Large intestine (tissue), 3 donors: ENCODE measurements around the gene PLP2. TPM values are rescaled to one million over a fixed set of nuclear protein-coding genes. Genes with fewer than 3 reads are reported as not detected.
A peak's percentile ranks its signal among the peaks of the same experiment; 100 is the strongest.

ENCODE experiments used
- DNase-seq, 2 donors: peaks; one replicate each; pipeline versions ENCODE4 v3.0.0 to v3.0.0-alpha.2; 2013
- H3K27ac ChIP-seq: one replicate; pipeline ENCODE4 v1.5.1; 2013; ENCODE audit warnings: low read length
- H3K27me3 ChIP-seq: 2 replicates; pipeline ENCODE4 v1.6.1; 2013; ENCODE audit warnings: low read length; ENCODE audit not compliant: control insufficient read depth, insufficient read depth
- H3K36me3 ChIP-seq: 2 replicates; pipeline ENCODE4 v1.6.1; 2013; ENCODE audit warnings: low read length; ENCODE audit not compliant: control insufficient read depth, insufficient read depth
- H3K4me1 ChIP-seq: one replicate; pipeline ENCODE4 v1.6.1; 2013; ENCODE audit warnings: low read length; ENCODE audit not compliant: control insufficient read depth, insufficient read depth
- H3K4me3 ChIP-seq: one replicate; pipeline ENCODE4 v1.5.1; 2013; ENCODE audit warnings: low read length
- H3K9me3 ChIP-seq: one replicate; pipeline ENCODE4 v1.6.1; 2013; ENCODE audit warnings: mild to moderate bottlenecking, low read depth, low read length, moderate library complexity; ENCODE audit not compliant: control insufficient read depth
- WGBS: methylation state at CpG from one replicate; pipeline ENCODE4 v1.1.5; 2013; ENCODE audit warnings: low lambda C conversion rate; ENCODE audit not compliant: insufficient coverage; 5-methylcytosine and 5-hydroxymethylcytosine counted together
- polyA plus RNA-seq: library from polyadenylated mRNA; unstranded; fragments of 120-200 nt; gene quantifications from one replicate; pipeline ENCODE4 v1.2.1, GENCODE V29; 2013

The PLP2 gene
- polyA plus RNA-seq, 1 donor = 118 TPM

DNA sequence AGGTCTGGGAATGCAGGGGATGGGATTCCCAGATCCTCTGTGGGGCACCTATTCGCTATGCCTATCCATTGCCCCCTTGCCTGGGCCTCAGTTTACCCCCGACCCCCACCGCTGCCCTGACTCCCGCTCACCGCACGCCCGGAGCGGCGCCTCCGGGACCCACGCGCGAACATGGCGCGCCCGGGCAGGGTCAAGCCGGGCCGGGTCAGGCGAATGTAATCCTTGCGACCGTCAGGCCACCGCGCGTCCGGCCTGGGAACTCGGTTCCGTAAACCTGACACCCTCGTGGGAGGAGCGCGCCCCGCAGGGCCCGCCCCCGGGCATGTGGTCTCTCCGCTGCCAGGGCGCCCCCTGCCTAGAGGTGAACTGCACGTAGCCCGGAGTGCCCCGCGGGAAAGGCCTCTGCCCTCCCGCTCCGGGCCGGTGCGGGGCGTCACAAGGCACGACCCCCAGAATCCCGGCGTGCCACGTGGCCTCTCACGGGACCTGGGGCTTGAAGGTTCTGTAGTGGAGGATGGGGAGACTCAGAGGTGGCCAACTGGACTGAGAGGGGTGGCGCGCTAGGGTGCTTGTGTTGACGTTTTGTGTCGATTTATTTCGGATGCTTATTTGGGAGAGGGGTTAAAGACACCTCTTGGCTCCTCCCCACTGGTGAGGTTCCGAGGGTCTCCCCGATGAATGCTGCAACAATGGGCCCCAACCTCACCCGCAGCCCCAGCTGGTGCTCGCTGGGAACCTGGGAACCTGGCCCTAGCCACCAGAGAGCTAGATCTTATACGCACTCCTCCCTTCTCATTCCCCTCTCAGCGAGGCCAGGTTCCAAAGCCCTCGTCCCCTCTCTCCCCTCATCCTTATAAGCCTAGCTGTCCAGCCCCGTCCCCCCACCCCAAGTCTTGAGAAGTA lies 14.7 kb downstream of the PLP2 start, which contains the start of gene PRICKLE3:
TSS of gene PRICKLE3 (minus strand) at position 249 of the 903 bp plus-strand sequence. CDS start at position 173, 76 bp downstream.
- peak; percentile 56 to 79 for DNase-seq
- peak within 1 kb of the TSS; percentile 24 for H3K27ac ChIP-seq
- peak within 1 kb of the TSS; percentile 68 for H3K4me3 ChIP-seq
- H3K36me3 ChIP-seq = peaks cover 4% of the 10 kb centered on the region
- H3K4me1 ChIP-seq = peaks cover 15% of the 10 kb centered on the region
- H3K27me3 ChIP-seq = no peaks in the 10 kb centered on the region
- H3K9me3 ChIP-seq = no peaks in the 10 kb centered on the region
- WGBS = no CpG with 5 or more reads among the region's 62 CpGs

GRCh38 chrX:49187028-49187394 lies 15.3 kb downstream of the PLP2 start:
- no peak for DNase-seq
- H3K27me3 ChIP-seq = no peaks in the 10 kb centered on the region
- peaks cover 4% of the 10 kb centered on the region for H3K36me3 ChIP-seq
- H3K9me3 ChIP-seq = no peaks in the 10 kb centered on the region
- H3K4me3 ChIP-seq = no peak overlapping the region
- H3K27ac ChIP-seq = no peak overlapping the region
- peaks cover 15% of the 10 kb centered on the region for H3K4me1 ChIP-seq
- no CpG with 5 or more reads among the region's 15 CpGs for WGBS

- no peak overlapping the region for H3K27ac ChIP-seq
- H3K4me3 ChIP-seq = no peak overlapping the region
- H3K36me3 ChIP-seq = peaks cover 4% of the 10 kb centered on the region
- peaks cover 15% of the 10 kb centered on the region for H3K4me1 ChIP-seq
- no peak for DNase-seq
- no peaks in the 10 kb centered on the region for H3K9me3 ChIP-seq
- no peaks in the 10 kb centered on the region for H3K27me3 ChIP-seq
- no CpG with 5 or more reads among the region's 10 CpGs for WGBS
These were observed 15.8 kb downstream of the PLP2 start for GRCh38 chrX:49187526-49187925.

DNA sequence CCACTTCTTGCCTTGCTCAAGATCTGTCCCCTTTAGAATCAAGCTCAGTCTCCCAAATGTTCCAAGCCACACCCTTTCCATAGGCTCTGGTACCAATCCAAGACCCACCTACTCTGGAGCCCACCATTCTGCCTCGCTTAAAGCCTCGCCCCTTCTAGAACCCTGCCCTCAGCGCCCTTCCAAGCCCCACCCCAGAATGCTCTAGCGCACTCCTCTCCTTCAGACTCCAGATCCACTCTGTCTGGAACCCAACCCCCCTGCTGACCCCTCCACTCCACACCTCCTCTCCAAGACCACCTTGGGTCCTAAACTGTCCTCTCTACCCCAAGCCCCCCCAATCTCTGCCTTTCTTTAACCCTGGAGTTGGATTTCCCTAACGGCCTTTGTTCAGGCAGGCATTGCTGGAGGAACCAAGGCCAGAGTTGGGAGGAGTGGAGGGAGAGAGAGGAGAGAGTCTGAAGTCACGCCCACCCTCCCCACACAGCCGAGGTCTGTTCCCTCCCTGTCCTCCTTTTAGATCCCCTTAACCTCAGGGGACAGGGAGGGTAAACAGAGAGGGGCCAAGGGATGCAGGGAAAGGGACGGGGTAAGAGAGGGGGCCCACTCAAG lies 16.9 kb downstream of the PLP2 start:
- WGBS = no CpG with 5 or more reads among the region's 8 CpGs
- Histone ChIP-seq H3K4me1 (peaks cover 15% of the 10 kb centered on the region), H3K9me3 (no peaks in the 10 kb centered on the region), H3K36me3 (peaks cover under 1% of the 10 kb centered on the region), H3K27me3 (no peaks in the 10 kb centered on the region), H3K27ac (no peak overlapping the region), H3K4me3 (no peak overlapping the region)
- DNase-seq = no peak

DNA sequence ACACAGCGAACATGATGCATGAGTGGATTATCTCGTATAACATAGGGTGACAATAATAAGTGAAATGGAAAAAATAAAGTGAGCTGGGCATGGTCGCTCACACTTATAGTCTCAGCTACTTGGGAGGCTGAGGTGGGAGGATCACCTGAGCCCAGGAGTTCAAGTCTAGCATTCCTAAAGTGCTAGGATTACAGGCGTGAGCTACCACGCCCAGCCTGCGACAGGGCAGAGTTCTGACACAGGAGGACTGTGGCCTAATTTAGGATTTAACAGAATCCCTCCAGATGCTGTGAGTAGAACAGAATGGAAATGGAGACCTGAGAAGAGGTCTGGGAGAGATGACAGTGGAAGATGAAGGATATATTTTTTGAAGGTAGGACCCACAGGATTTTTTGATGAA lies 17.9 kb downstream of the PLP2 start:
- no CpG with 5 or more reads among the region's 6 CpGs for WGBS
- H3K36me3 ChIP-seq = no peaks in the 10 kb centered on the region
- H3K4me3 ChIP-seq = no peak overlapping the region
- peaks cover 11% of the 10 kb centered on the region for H3K4me1 ChIP-seq
- H3K9me3 ChIP-seq = no peaks in the 10 kb centered on the region
- no peak overlapping the region for H3K27ac ChIP-seq
- no peak for DNase-seq
- no peaks in the 10 kb centered on the region for H3K27me3 ChIP-seq

DNA sequence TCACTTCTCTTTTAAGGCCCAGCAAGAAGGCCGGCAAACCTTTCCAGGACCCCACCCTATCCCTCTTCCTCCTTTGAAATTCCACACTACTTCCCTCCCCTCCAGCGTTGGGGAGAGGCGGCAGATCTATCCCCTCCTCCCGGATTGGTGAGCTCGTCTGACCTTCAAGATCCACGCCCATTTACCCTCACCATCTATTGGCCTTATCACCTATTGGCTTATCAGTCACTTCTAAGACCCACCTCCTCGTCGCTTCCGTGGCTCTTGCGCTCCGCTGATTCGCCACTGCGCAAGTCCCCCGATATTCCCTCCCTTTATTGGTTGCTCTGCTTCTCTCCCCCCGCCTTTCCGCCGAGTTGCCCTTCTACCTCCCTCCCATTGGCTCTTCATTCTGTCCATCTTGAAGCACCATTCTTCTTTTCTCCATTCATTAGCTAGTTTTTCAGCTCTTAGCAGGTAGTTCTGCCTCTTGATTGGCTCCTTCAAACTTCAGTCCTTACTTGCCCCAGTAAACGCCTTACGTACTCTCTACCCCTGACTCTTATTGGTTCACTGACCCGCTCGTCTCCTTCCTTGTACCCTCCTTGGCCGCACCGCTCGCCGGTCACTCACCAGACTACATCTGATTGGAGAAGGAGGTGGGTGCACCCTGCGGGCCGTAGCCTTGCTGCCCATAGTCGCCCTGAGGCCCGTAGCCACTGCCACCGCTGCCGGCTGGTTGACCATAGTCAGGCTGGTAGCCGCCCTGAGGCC lies 19.3 kb downstream of the PLP2 start:
- DNase-seq = peak; percentile 97 to 99
- Histone ChIP-seq H3K4me3 (peak overlapping the region; percentile 77), H3K4me1 (peaks cover 11% of the 10 kb centered on the region), H3K27ac (peak overlapping the region; percentile 89), H3K9me3 (no peaks in the 10 kb centered on the region), H3K27me3 (no peaks in the 10 kb centered on the region), H3K36me3 (no peaks in the 10 kb centered on the region)
- 0% methylated on average over 3 of the region's 32 CpGs for WGBS

- Histone ChIP-seq H3K4me1 (peaks cover 8% of the 10 kb centered on the region), H3K27me3 (no peaks in the 10 kb centered on the region), H3K9me3 (no peaks in the 10 kb centered on the region), H3K36me3 (no peaks in the 10 kb centered on the region), H3K27ac (peak overlapping the region; percentile 89), H3K4me3 (peak overlapping the region; percentile 77)
- DNase-seq = no peak
- WGBS = no CpG with 5 or more reads among the region's 34 CpGs
These were observed 19.9 kb downstream of the PLP2 start for GRCh38 chrX:49191574-49192011.

DNA sequence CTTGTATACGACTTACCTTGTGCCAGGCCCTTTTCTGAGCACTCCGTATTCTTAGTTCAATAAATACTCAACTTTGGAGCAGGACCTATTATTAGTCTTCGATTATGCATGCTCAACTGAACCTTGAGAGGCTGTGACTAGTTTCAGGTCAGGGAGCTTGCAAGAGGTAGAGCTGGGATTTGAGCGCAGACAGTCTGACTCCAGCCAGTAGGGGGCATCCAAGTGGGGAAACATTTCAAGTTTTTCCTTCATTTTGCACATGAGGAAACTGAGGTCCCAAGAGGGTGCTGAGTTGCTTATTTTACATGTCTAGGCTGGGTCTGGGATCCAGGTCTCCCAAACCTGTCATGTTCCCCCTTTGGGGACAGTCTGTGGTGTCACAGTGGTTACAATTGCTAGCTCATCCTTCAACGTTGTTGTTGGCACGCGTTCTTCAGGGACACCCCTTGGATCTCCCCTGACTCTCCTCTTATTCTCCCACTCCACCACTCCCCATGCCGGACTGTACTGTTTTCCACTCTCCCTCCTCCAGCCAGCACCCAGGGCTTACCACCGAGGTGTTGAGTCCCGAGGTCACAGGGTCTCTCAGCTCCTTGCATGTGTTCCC lies 21.1 kb downstream of the PLP2 start:
- Histone ChIP-seq H3K4me3 (no peak overlapping the region), H3K27ac (no peak overlapping the region), H3K4me1 (peaks cover 6% of the 10 kb centered on the region), H3K36me3 (no peaks in the 10 kb centered on the region), H3K27me3 (no peaks in the 10 kb centered on the region), H3K9me3 (no peaks in the 10 kb centered on the region)
- WGBS = no CpG with 5 or more reads among the region's 10 CpGs
- DNase-seq = peak in 1 of 2 donors; percentile 16

DNA sequence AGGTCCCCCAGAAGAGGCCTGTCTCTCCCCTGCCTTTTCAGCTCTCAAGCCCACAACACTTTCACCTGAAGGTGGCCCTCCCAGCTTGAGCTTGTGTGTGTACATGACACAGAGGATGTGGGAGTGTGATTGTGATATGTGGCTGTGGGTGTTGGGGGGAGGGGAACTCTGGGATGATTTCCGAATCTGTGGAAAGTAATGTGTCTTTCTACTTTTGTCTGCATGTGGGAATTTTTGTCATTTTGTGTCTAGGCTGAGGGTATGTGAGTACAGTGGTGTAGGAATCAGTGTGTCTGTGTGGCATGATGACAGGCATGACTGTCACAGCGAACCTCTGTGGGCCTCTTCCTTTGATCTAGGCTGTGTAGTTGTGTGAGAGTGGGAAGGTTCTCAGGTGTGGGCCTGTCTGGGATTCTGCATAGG lies 21.9 kb downstream of the PLP2 start:
- Histone ChIP-seq H3K36me3 (no peaks in the 10 kb centered on the region), H3K4me1 (peaks cover 6% of the 10 kb centered on the region), H3K27me3 (no peaks in the 10 kb centered on the region), H3K4me3 (no peak overlapping the region), H3K9me3 (no peaks in the 10 kb centered on the region), H3K27ac (no peak overlapping the region)
- no peak for DNase-seq
- no CpG with 5 or more reads among the region's 2 CpGs for WGBS
